ENCODE measurements around the gene RFTN2. TPM values are rescaled to one million over a fixed set of nuclear protein-coding genes. Genes with fewer than 3 reads are reported as not detected.
"Not testable (repeated sequence)": the region's sequence is repeated elsewhere in the genome, so short reads cannot be mapped to it uniquely, and the experiment has no call there.

Gene RFTN2
- polyA plus RNA-seq, 12 donors = 15.1 to 39.4 (median 18.7) TPM; not detected in 1

DNA sequence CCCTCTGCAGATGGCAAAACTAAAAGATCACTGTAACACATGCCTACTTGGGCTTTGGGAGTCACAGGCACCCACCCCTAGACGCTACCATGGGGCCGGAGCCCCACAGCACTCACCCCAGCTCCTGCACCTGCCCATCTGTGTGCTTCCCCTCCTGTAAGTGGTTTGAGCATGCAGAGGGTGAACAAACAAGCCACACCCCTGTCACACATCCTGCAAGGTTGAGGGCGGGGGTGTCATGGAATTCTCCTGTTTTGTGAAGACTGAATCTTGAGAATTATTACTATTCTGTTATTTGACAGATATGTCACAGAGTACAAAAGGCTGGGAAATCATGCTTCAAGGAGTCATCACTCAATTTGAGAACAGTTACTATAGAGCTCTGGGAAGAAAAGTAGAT lies 60.9 kb downstream of the RFTN2 start:
- DNase-seq = no peak

DNA sequence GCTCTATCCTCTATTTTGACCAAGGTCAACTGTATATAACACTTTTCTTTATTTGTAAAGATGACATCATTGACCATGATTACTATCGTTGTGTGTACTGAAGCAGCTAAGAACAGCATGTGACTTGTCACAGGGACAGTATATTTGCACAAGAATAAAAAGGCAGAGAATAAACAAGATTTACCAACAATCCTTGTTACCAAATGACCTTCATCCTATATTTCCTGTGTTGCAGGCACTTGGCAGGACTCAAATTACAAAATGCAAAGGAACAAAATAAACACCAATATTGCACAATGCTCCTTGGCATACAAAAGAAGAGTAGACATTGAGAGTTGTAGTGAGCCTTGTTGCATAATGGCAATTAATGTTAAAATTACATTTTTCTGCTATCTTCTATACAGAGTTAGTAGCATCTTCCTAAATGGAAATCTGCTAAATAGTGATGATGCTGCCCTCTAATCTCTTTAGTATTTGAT lies 61.8 kb downstream of the RFTN2 start:
- DNase-seq = no peak

DNA sequence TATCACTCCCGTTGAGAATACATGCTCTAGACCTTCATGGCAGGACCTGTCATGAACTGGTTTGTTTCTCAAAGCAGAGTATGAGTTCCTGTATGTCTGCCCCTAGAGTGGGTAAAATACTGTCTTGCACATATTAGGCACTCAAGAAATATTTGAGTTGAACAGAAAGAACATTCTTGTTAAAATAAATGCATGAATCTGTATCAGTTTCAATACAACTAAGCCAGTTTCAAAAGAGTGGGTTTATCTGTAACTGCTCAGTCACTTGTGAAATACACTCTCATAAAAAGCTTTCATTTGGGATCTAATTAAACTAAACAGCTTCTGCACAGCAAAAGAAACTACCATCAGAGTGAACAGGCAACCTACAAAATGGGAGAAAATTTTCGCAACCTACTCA lies 69.2 kb downstream of the RFTN2 start:
- DNase-seq = no peak

DNA sequence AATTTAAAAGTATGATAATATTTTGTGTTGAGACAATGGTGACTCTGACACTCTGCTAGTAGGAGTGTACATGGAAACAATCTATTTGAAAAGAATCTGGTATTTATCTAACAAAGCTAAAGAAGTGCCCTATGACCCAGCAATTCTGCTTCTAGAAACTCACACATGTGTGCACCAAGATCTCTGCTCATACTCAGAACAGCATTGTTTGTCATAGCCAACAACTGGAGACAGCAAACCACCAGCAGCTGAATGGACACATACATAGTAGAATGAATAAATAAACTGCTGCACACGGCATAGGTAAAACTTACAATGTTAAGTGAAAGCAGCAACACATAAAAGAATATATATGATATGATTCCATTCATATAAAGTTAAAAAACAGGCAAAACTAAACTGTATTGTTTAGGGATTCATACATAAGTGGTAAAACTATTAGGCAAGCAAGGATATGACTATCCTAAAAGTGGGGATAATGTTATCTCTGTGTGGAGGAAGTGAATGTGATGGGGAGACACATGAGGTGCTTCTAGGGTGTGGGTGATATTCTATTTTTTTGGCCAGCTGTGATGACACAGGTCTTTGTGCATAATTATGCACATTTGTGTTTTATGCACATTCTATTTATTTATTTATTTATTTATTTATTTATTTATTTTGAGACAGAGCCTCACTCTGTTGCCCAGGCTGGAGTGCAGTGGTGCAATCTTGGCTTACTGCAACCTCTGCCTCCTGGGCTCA lies 71.1 kb downstream of the RFTN2 start:
- no peak for DNase-seq

DNA sequence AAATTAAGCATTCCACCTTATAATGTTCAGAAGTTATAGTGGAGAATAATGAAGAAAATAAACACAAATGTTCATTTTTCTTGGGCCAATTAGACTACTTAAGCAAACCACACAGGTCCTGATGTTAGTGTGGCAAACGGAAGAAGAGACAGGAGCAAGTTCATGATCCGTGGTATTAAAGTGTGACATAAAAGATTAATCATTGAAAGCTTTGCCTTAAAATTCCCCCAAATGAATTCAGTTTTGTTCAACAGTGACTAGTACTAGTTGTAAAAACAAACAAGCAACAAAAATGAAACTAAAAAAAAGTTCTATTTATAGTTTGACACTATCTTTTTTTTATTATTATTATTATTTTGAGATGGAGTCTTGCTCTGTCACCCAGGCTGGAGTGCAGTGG lies 73.7 kb downstream of the RFTN2 start:
- DNase-seq = no peak

DNA sequence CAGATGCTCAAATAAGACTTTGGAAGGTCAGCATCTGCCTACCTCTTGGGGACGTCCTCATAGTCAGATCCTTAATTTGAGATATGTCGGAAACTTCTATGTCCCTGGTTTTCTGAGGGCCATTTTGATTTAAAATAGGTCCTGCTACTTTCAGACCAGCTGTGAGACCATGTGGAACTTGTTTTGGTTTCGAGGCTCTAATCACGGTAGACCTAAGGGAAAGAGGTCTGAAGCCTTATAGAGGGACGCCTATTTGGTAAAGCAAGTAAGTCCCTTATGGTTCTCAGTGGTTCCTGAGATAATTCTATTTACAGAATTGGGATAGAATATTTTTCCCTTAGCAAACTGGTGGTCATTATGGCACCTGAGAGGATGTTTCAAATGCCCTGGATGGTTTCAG lies 75.1 kb downstream of the RFTN2 start:
- no peak for DNase-seq

DNA sequence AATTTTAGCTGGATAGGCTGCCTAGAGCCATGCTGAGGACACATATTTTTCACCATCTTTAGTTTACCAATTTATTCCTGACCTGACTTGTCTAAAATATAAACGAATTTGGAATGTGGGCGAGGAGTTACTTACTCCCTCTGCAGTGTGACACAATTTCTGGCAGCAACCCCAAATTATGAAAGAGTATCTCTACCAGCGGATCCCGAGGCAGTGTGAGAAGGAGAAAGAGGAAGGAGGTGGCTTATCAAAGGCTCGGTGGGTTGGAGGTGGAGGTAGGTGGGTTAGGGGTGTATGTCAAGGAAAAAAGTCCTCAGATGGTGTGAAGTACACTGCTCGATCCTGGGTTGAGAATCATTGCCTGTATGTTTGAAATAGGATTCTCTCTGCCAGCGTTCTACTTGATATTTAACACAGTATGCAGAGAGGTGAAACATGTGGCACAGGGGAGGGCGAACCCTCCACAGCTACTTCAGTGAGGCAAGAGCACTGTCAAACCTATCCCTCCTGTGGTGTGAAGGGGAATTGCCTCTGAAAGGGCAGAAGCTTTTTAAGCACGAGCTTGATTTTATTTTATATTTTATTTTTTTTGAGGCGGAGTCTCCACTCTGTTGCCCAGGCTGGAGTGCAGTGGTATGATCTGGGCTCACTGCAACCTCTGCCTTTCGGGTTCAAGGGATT lies 76.0 kb downstream of the RFTN2 start:
- no peak for DNase-seq

DNA sequence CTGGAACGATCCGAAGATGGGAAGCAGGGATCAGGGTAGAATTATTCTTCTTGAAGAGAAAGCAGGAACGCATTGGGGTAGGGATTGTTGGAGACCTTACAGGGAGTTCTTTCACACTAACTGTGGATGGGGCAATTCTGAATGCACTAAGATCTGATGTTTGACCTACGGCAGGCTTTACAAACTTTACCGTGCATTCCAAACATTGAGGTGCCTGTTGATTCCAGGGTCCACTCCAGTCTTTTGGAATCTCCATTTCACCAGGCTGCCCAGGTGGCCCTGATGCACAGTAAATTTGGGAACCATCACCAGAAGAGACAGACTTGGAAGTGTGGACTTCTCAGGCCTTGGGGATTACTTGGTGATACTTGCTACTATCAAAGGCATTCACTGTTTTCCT lies 76.9 kb downstream of the RFTN2 start:
- no peak for DNase-seq

DNA sequence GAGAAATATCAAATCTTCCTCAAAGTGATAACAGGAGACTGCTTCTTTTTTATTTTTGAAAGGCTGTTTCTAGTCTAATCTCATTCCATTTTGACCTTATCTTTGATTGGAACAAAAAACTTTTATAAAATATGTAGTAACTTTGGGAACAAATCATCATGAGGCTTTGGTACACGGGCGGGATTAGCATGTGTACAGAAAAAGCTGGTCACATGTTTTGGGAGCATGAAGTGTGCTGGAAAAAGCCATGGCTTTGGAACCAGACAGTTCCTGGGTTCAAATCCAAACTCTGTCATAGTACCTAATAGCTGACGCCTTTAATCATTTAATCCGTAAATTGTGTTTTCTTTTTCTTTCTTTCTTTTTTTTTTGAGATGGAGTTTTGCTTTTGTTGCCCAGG lies 78.2 kb downstream of the RFTN2 start:
- DNase-seq = no peak

DNA sequence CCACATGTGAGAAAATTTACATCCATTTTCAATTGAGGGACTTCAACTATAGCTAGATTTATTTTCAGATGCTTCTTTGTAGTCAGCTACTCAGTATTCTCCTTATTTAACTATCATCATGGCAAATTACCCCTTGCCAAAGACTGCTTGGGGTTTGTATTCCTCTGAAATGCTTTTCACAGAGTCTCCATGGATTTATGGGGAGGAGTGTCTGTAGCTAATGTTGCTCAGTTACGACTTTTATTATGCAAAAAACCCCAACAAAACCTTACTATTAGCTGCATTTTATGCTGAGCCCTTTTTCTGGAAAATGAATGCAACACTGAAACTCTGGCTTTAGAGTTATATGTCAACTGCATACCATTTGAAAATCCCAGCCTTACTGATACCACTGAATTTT lies 78.6 kb downstream of the RFTN2 start:
- peak; percentile 60 for DNase-seq

DNA sequence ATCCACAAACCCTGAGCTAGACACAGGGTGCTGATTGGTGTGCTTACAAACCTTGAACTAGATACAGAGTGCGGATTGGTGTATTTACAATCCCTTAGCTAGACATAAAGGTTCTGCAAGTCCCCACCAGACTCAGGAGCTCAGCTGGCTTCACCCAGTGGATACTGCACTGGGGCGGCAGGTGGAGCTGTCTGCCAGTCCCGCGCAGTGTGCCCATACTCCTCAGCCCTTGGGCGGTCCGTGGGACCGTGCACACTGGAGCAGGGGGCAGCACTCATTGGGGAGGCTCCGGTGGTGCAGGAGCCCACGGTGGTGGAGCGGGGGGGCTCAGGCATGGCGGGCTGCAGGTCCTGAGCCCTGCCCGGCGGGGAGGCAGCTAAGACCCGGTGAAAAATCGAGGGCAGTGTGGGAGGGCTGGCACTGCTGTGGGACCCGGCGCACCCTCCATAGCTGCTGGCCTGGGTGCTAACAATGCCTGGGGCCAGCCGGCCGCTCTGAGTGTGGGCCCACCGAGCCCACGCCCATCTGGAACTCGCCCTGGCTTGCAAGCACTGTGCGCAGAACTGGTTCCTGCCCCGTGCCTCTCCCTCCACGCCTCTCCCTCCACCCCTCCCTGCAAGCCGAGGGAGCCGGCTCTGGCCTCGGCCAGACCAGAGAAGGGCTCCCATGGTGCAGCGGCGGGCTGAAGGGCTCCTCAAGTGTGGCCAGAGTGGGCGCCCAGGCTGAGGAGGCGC lies 83.9 kb downstream of the RFTN2 start:
- DNase-seq = no peak

DNA sequence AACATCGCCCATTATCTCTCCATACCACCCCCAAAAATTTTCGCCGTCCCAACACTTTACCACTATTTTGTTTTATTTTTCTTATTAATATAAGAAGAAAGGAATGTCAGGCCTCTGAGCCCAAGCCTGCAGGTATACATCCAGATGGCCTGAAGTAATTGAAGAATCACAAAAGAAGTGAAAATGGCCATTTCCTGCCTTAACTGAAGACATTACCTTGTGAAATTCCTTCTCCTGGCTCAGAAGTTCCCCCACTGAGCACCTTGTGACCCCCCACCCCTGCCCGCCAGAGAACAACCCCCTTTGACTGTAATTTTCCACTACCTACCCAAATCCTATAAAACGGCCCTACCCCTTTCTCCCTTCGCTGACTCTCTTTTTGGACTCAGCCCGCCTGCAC lies 88.1 kb downstream of the RFTN2 start:
- not testable (repeated sequence) for DNase-seq

DNA sequence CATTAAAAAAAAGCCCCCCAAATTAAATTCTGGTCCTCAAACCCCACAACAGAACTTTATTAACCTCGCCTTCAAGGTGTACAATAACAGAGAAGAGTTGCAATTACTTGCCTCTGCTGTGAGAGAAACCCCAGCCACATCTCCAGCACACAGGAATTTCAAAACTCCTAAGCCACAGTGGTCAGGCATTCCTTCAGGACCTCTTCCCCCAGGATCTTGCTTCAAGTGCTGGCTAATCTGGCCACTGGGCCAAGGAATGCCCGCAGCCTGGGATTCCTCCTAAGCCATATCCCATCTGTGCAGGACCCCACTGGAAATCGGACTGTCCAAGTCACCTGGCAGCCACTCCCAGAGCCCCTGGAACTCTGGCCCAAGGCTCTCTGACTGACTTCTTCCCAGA lies 95.2 kb downstream of the RFTN2 start:
- DNase-seq = not testable (repeated sequence)

DNA sequence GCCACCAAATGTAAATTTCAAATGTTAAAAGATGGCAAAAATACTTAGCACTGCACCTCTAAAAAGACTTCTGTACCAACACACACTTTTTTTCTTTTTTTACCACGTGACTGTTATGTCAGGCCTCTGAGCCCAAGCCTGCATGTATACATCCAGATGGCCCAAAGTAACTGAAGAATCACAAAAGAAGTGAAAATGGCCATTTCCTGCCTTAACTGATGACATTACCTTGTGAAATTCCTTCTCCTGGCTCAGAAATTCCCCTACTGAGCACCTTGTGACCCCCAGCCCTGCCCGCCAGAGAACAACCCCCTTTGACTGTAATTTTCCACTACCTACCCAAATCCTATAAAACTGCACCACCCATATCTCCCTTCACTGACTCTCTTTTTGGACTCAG lies 97.1 kb downstream of the RFTN2 start:
- DNase-seq = not testable (repeated sequence)

DNA sequence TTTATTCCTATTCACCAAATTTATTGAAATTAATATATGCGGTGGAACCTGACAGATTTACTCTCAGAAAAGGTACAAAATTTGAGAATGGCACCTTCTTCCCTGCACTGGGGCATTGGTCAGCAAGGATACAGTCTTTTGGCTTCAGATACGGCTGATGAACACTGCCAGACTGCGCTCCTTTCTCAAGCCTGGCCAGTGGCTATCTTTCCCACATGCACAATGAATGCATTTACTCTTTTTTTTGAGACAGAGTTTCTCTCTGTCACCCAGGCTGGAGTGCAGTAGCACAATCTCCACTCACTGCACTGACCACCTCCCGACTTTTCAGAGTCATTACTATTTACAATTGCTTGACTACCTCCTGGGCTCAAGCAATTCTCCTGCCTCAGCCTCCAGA lies 97.9 kb downstream of the RFTN2 start:
- DNase-seq = no peak

DNA sequence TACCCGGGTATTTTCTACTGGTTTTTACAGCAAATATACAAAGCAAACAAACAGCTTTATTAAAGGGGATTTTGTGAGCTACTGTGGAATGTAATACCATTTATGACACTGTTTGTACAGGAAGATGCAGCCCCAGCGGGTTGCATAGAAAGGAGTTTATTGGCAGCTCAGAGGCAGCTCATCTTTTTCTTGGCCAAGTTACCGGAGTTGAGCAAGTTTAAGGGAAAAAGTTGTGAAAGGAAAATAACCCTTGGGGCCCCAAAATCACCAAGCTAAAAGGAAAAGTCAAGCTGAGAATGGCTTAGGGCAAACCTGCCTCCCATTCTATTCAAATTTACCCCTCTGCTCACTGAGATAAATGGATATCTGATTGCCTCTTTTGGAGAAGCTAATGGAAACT lies 98.8 kb downstream of the RFTN2 start:
- DNase-seq = peak; percentile 69

DNA sequence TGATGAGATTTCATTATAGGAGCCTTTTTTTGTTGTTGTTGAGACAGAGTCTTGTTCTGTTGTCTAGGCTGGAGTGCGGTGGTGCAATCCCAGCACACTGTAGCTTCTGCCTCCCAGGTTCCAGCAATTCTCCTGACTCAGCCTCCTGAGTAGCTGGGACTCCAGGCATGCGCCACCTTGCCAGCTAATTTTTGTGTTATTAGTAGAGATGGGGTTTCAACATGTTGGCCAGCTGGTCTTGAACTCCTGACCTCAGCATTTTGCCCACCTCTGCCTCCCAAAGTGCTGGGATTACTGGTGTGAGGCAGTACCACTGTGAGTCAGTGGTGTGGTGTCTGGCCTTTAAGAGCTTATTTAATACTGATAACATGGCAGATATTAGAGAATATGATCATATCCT lies 99.4 kb downstream of the RFTN2 start:
- DNase-seq = no peak

DNA sequence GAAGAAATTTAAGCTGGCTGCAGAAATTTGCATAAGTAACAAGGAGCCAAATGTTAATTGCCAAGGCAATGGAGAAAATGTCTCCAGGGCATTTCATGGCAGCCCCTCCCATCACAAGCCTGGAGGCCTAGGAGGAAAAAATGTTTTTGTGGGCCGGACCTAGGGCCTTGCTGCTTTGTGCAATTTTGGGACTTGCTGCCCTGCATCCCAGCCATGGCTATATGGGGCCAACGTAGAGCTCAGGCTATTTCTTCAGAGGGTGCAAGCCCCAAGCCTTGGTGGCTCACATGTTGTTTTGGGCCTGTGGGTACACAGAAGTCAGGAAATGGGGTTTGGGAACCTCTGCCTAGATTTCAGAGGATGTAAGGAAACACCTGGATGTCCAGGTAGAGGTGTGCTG lies 101.8 kb downstream of the RFTN2 start:
- no peak for DNase-seq

DNA sequence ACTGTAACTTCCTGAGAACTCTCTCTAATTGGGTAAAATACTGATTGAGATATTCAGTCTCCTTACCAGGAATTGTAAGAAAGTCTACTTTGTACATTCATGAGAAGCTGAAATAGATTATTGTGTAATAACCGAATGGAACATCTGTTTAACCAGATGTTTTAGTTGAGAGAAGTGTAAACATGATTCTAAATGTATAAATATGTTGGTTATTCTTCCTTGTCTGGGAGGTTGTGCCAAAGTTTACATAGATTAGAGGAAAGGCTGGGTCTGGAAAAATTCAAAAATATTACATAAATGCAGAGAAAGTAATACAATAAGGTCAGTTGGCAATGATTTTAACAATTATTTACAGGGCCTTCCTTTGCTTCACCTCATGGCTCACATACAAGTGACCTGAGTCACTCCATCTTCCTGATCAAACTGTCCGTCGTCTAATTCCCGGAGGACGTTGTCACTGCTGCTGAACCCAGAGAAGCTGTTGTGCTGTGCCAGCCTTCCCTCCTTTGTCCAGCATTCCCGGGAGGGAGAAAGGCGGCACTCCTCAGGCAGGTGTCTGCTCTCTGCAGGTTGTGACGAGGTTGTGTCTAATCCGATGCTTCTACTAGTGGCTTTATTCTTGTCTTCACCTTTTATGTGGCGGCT lies 103.6 kb downstream of the RFTN2 start:
- peak; percentile 54 for DNase-seq

DNA sequence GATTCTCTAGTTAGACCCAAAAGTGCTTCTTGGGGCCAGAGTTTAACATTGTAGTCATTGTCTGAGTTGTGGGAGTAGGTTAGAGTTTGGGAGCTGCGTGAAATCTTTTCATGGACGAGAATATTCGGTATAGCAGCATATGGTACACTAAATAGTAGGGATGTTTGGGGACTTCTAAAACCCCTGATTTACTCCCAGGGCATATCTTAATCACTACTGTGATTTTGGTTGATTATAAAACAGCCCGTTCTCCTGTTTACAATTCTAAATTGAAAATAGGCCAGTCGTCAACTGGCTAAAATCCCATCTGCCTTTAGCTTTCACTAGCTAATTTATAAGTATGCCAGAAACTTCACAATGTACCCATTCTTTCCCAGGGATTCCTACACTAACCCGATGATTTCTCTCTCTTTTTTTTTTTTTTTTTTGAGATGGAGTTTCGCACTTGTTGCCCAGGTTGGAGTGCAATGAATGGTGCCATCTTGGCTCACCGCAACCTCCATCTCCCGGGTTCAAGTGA lies 115.2 kb downstream of the RFTN2 start:
- no peak for DNase-seq

DNA sequence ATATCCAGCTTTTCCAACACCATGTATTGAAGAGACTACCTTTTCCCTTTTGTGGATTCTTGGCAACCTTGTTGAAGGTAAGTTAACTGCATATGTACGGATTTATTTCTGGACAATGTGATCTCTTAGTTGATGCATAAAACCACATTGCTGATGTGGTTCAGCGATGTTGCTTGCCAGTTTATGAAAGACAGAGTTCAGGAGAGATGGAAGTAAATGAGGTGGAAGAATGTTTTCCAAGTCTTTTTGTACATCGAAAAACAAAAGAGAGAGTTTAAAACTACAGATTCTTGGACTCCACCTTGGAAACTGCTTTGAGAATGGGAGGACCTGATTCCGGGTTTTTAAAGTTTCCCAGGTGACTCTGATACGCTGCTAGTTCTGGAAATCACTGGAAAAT lies 115.7 kb downstream of the RFTN2 start:
- DNase-seq = no peak

DNA sequence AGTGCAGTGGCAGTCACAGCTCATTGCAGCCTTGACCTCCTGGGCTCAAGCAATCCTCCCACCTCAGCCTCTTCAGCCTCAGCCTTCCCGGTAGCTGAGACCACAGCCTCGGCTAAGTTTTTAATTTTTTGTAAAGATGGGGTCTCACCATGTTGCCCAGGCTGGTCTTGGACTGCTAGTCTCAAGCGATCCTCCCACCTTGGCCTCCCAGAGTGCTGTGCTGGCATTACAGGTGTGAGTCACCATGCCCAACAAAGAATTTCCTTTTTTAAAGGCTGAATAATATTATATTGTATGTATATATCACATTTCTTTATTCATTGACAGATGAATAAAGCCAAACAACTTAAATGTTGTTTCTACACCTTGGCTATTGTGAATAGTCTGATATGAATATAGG lies 117.0 kb downstream of the RFTN2 start:
- no peak for DNase-seq
